ENCODE results near the gene HOXB7.

The HOXB7 gene

GRCh38 chr17:48600244-48601098, 10.3 kb downstream of the HOXB7 start:
- ChIA-PET CTCF (interaction anchor here (0.6 to 2.0 kb wide), 5 partner anchors 13 to 372 kb away, joined by 3 to 8 read pairs (median 3); no protein-coding TSS in a partner anchor), POLR2A (interaction anchor here (1.9 kb wide), 1 partner anchor 10 kb away, joined by 14 read pairs; the partner anchor contains the start of gene HOXB7)
- TF ChIP-seq TARDBP (IDR thresholded peaks at IDR 0.05) (no peak; the same call in 1 of the 2 replicates), FOXA1 (IDR thresholded peaks at IDR 0.05) (no peak), ELF4 (IDR thresholded peaks at IDR 0.05) (no peak), HDGF (IDR thresholded peaks at IDR 0.05; ENCODE audit: borderline replicate concordance) (no peak), BHLHE40 (IDR thresholded peaks at IDR 0.05; ENCODE audit: borderline replicate concordance) (no peak)
- no peak for DNase-seq (ENCODE audit: extremely low spot score)

- ChIA-PET CTCF (interaction anchor here (0.5 to 1.5 kb wide), 4 partner anchors 10 to 224 kb away, joined by 3 to 5 read pairs (median 4); no protein-coding TSS in a partner anchor), POLR2A (interaction anchor here (1.2 to 1.9 kb wide), 3 partner anchors 10 to 12 kb away, joined by 5 to 8 read pairs (median 6); no protein-coding TSS in a partner anchor)
- no peak for DNase-seq (ENCODE audit: extremely low spot score)
- TF ChIP-seq CTBP1 (IDR thresholded peaks at IDR 0.05; ENCODE audit: borderline replicate concordance) (no peak), TARDBP (IDR thresholded peaks at IDR 0.05) (no peak)
These were observed 11.5 kb downstream of the HOXB7 start for GRCh38 chr17:48599354-48599753.

- CTCF ChIA-PET: interaction anchor here (0.5 to 1.5 kb wide), 4 partner anchors 10 to 224 kb away, joined by 3 to 5 read pairs (median 4); no protein-coding TSS in a partner anchor
- POLR2A ChIA-PET: interaction anchor here (1.0 to 1.9 kb wide), 4 partner anchors 10 to 24 kb away, joined by 4 to 8 read pairs (median 6); no protein-coding TSS in a partner anchor
- no peak for TF ChIP-seq TARDBP (IDR thresholded peaks at IDR 0.05)
- no peak for TF ChIP-seq SUZ12 (IDR thresholded peaks at IDR 0.05)
- no peak for TF ChIP-seq CTBP1 (IDR thresholded peaks at IDR 0.05; ENCODE audit: borderline replicate concordance)
- DNase-seq (ENCODE audit: extremely low spot score): no peak
These were observed 12.1 kb downstream of the HOXB7 start for GRCh38 chr17:48598736-48599135.

GRCh38 chr17:48597778-48598631, 12.8 kb downstream of the HOXB7 start:
- POLR2A ChIA-PET: interaction anchor here (1.0 to 1.9 kb wide), 3 partner anchors 9 to 23 kb away, joined by 4 to 8 read pairs (median 6); no protein-coding TSS in a partner anchor
- peak; percentile 70 for DNase-seq (ENCODE audit: extremely low spot score)
- TF ChIP-seq PKNOX1 (IDR thresholded peaks at IDR 0.05) (peak; percentile 65; the same call in 1 of the 2 replicates), TARDBP (IDR thresholded peaks at IDR 0.05) (no peak), SUZ12 (IDR thresholded peaks at IDR 0.05) (no peak), CTBP1 (IDR thresholded peaks at IDR 0.05; ENCODE audit: borderline replicate concordance) (peak; percentile 74; the same call in 1 of the 2 replicates), L3MBTL2 (conservative IDR thresholded peaks at IDR 0.05) (peak; percentile 94), FOXM1 (IDR thresholded peaks at IDR 0.05; ENCODE audit: borderline replicate concordance) (no peak), HDGF (IDR thresholded peaks at IDR 0.05; ENCODE audit: borderline replicate concordance) (no peak), NFRKB (IDR thresholded peaks at IDR 0.05) (no peak), ZNF384 (IDR thresholded peaks at IDR 0.05) (no peak; the same call in 1 of the 2 replicates)
- CTCF ChIA-PET: interaction anchor here (1.5 kb wide), 1 partner anchor 20 kb away, joined by 5 read pairs; no protein-coding TSS in a partner anchor

- no peak for TF ChIP-seq SUZ12 (IDR thresholded peaks at IDR 0.05)
- TF ChIP-seq LEF1 (IDR thresholded peaks at IDR 0.05; ENCODE audit: borderline replicate concordance): no peak
- no peak for TF ChIP-seq L3MBTL2 (conservative IDR thresholded peaks at IDR 0.05)
- TF ChIP-seq FOXA1 (IDR thresholded peaks at IDR 0.05): no peak
- TF ChIP-seq ELF4 (IDR thresholded peaks at IDR 0.05): no peak
- DNase-seq (ENCODE audit: extremely low spot score): no peak
- CTCF ChIA-PET: no interaction called here
- POLR2A ChIA-PET: interaction anchor here (1.8 to 1.9 kb wide), 2 partner anchors 8 to 12 kb away, joined by 6 to 8 read pairs; no protein-coding TSS in a partner anchor
These were observed 13.4 kb downstream of the HOXB7 start for GRCh38 chr17:48597528-48597777.

- ChIA-PET CTCF (interaction anchor here (1.1 to 1.4 kb wide), 2 partner anchors 22 to 261 kb away, joined by 4 to 6 read pairs; no protein-coding TSS in a partner anchor), POLR2A (interaction anchor here (1.1 kb wide), 1 partner anchor 9 kb away, joined by 3 read pairs; no protein-coding TSS in a partner anchor)
- no peak for DNase-seq (ENCODE audit: extremely low spot score)
- TF ChIP-seq CTBP1 (IDR thresholded peaks at IDR 0.05; ENCODE audit: borderline replicate concordance) (peak; percentile 66), ARNT (IDR thresholded peaks at IDR 0.05) (no peak), LEF1 (IDR thresholded peaks at IDR 0.05; ENCODE audit: borderline replicate concordance) (no peak), HDGF (IDR thresholded peaks at IDR 0.05; ENCODE audit: borderline replicate concordance) (no peak), L3MBTL2 (conservative IDR thresholded peaks at IDR 0.05) (peak; percentile 37), FOXM1 (IDR thresholded peaks at IDR 0.05; ENCODE audit: borderline replicate concordance) (no peak), PKNOX1 (IDR thresholded peaks at IDR 0.05) (peak; percentile 60), SUZ12 (IDR thresholded peaks at IDR 0.05) (no peak)
These were observed 13.9 kb downstream of the HOXB7 start for GRCh38 chr17:48596735-48597527.

Measured in HEK293T (cell line).